ENCODE results near the gene TMEM151B. TPM values are rescaled to one million over a fixed set of nuclear protein-coding genes. Genes with fewer than 3 reads are reported as not detected.
"Not testable (repeated sequence)": the region's sequence is repeated elsewhere in the genome, so short reads cannot be mapped to it uniquely, and the experiment has no call there.

The TMEM151B gene
- total RNA-seq, 1 donor from 2014 or later, result 0.96 TPM

- no peak for DNase-seq (ENCODE audit: low spot score)
Measured at GRCh38 chr6:44304282-44305199, 34.3 kb downstream of the TMEM151B start.

GRCh38 chr6:44305200-44305725, 35.0 kb downstream of the TMEM151B start:
- DNase-seq (ENCODE audit: low spot score), result no peak

DNA sequence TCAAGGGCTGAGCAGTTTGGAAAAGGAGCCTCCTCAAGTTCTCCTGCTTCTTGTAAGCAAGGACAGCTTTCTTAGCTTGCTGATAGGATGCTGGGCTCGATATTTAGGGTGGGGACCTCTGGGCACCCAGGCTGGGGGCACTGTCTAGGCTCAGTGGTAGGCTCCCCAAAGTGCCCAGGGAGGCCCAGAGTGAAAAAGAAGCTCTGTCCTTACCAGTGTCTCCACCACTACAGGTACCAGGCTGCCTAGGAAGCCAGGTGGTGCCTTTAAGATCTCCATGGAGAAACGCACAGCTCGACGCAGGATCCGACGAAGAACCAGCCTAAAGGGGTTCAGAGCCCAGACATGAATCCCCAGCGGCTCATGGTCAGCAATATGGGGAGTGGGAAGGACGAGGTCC, 36.5 kb downstream of the TMEM151B start:
- no peak for DNase-seq (ENCODE audit: low spot score)

- no peak for DNase-seq (ENCODE audit: low spot score)
Measured at GRCh38 chr6:44307217-44307616, 37.0 kb downstream of the TMEM151B start.

DNA sequence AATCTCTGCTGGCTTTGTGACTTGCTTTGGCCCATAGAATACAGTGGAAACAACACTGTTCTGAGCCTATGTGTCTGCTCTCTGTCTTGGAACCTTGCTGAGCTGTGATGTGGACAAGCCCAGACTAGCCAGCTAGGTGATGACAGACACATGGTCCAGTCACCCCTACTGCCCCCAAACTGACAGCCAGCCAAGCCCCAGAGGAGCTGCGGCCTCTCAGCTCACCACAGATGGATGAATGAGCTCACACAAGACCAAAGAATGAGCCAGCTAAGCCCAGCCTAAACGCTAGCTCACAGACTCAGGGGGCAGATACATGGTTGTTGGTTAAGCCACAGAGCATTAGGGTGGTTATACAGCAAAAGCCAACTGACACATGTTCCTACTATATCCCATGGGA, 38.8 kb downstream of the TMEM151B start:
- DNase-seq (ENCODE audit: low spot score), result no peak

- no peak for DNase-seq (ENCODE audit: low spot score)
Measured at GRCh38 chr6:44309631-44310030, 39.4 kb downstream of the TMEM151B start.

GRCh38 chr6:44310241-44310640, 40.0 kb downstream of the TMEM151B start:
- DNase-seq (ENCODE audit: low spot score), result no peak

DNA sequence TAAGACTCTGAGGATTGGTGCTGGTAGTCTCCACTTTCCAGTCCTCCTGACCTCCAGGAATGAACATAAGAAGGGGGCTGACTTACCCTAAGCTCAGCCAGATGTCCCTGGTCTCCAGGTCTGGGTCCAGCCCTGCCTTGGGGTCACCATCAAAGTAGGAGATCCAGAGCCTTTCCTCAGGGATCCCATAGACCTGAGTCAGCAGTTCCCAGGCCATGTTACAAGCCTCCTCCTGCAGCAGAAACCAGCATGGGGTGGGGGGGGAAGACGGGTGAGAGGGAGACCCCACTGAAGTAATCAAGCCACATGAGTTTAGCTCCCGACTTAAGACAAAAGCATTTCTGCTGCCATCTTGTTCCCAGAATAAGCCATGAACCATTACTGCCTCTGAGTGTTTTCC, 41.1 kb downstream of the TMEM151B start:
- no peak for DNase-seq (ENCODE audit: low spot score)

DNA sequence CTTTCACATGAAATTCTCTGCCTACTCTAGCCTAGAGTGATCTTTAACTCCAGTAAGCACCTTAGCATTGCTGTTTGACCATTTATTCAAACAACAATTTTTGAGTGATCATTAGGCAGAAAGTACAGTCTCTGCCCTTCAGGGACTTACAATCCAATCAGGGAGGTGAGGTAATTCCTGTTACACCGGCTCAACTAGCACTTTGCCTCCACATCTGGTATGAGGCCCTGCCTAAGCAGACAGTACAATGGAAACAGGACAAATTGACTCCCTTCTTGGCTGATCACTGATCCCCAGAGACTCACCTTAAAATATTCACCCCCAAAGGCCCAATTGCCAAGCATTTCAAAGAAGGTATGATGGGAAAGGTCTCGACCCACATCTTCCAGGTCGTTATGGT, 41.5 kb downstream of the TMEM151B start:
- no peak for DNase-seq (ENCODE audit: low spot score)

DNA sequence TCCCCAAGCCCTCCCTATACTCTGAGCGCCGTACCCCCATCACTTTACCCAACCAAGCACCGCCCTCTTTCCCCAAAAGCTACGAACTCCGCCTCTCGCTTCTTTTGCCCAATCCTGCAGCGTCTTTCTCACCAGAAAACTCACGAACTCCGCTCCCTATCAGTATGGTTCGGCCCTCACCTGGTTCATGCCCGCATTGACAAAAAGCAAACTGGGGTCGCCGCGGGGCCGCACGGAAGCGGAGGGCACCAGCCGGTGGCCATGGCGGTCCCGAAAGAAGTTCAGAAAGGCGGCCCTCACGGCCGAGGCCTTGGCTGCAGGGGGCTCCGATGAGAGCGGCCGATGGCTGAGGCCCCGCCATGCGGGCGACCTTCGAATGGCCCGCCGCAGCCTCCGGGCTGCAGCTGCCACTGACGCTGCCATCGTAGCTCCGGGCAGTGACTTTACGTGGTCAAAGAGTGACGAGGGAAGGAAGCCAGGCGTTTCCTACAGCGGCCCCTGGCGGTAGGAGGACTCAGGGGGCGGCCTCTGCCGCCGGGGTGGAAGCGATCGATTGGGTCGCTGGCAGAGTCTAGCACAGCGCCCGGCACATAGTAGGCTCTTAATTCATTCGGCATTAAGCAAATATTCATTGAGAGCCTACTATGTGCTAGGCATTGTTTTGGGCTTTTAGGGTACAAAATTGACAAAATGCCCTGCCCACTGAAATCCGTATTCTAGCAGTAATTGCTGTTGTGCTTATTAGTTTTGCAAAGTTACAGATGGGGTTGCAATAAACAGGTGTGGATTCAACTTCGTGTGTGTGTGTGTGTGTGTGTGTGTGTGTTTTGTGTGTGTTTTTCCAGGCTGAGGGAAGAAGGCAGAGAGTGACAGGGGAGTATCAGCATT, 42.9 kb downstream of the TMEM151B start, which contains the start of gene AARS2:
Gene AARS2, minus strand, starts transcription at position 447 of the 888 bp plus-strand sequence. Its CDS starts 24 bp downstream, at position 423.
- DNase-seq (ENCODE audit: low spot score), result peak; percentile 84

GRCh38 chr6:44314657-44315056, 44.4 kb downstream of the TMEM151B start:
- not testable (repeated sequence) for DNase-seq (ENCODE audit: low spot score)

GRCh38 chr6:44315516-44315915, 45.3 kb downstream of the TMEM151B start:
- no peak for DNase-seq (ENCODE audit: low spot score)

- no peak for DNase-seq (ENCODE audit: low spot score)
Measured at GRCh38 chr6:44315951-44316350, 45.7 kb downstream of the TMEM151B start.

- no peak for DNase-seq (ENCODE audit: low spot score)
Measured at GRCh38 chr6:44316481-44316880, 46.2 kb downstream of the TMEM151B start.

DNA sequence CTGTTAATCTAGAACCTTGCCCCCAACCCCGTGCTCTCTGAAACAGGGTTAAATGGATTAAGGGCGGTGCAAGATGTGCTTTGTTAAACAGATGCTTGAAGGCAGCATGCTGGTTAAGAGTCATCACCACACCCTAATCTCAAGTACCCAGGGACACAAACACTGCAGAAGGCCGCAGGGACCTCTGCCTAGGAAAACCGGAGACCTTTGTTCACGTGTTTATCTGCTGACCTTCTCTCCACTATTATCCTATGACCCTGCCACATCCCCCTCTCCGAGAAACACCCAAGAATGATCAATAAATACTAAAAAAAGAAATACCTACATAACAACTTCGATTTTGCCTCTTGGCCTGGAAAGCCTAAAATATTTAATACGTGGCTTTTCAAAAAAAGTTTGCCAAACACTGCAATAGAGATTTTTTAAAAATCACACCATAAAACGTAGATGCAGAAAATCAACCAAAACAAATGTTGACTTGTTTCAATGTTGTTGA, 46.9 kb downstream of the TMEM151B start:
- DNase-seq (ENCODE audit: low spot score), result not testable (repeated sequence)

DNA sequence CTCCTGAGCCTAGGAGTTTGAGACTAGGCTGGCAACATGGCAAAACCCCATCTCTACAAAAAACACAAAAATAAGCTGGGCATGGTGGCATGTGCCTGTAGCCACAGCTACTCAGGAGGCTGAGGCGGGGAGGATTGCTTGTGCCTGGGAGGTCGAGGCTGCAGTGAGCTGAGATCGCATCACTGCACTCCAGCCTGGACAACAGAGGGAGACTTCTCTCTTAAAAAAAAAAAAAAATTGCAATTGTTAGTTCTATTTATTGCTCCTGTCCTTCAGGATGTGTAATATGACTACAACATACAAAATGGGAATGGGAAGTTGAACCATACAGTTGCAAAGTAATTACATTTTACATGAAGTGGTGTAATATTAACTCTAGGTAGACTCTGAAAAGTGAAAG, 51.0 kb downstream of the TMEM151B start:
- no peak for DNase-seq (ENCODE audit: low spot score)

DNA sequence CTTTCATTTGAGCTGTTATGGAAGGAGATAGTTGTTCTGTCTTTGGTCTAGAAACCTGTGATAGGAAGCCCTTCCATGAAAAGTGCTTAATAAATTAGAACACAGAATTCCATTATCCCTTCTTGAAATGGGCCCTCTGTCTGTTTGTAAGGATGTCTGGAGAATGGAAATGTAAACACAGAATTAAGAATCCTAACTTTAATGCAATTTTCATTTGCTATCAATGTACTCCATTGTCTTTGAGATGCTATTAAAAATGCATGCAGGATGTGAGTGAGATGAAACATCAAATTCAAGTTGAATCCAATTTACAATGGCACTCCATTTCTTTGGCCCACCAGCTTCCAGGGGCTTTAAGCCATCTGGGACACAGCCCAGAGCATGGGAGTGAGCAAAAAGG, 56.8 kb downstream of the TMEM151B start:
- no peak for DNase-seq (ENCODE audit: low spot score)

GRCh38 chr6:44327760-44328159, 57.5 kb downstream of the TMEM151B start:
- DNase-seq (ENCODE audit: low spot score), result no peak

DNA sequence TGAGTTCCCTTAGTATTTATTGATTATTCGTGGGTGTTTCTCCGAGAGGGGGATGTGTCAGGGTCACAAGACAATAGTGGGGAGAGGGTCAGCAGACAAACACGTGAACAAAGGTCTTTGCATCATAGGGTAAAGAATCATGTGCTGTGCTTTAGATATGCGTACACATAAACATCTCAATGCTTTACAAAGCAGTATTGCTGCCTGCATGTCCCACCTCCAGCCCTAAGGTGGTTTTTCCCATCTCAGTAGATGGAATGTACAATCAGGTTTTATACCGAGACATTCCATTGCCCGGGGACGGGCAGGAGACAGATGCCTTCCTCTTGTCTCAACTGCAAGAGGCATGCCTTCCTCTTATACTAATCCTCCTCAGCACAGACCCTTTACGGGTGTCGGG, 58.0 kb downstream of the TMEM151B start:
- DNase-seq (ENCODE audit: low spot score), result not testable (repeated sequence)

DNA sequence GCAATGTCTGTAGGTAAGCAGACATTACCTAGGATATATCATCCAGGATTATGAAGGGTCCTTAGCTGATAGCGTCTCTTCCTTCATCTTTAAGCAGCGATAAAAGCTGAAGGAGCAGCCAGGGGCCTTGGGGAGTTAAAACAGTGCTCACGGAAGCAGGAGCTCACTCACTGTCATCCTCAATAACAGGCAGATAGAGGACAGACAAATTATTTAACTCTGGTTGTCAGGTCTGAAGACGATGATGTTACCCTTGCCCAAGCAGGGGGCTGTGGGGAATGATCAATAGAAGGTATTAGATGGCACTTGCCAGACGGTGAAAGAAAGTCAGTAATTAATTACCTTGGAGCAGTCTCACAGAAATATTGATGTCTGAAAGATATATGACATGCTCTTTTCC, 59.6 kb downstream of the TMEM151B start:
- DNase-seq (ENCODE audit: low spot score), result no peak

GRCh38 chr6:44332585-44332984, 62.3 kb downstream of the TMEM151B start:
- no peak for DNase-seq (ENCODE audit: low spot score)

Data from umbilical cord (tissue), 2 donors.